Measurements from ENCODE around the gene CLMN.

- no peak for TF ChIP-seq CTCF (IDR thresholded peaks at IDR 0.05; ENCODE audit: insufficient read depth, low read length)
- no peak for TF ChIP-seq SPI1 (IDR thresholded peaks at IDR 0.05; ENCODE audit: borderline replicate concordance, low read depth)
- no peak for TF ChIP-seq POLR2AphosphoS5 (IDR thresholded peaks at IDR 0.05; ENCODE audit: low read depth)
Observed at GRCh38 chr14:95157048-95157326, 162.7 kb downstream of the CLMN start.
